ENCODE results near the gene TECPR1.

TECPR1 gene

GRCh38 chr7:98283127-98283886 is 31.3 kb upstream of the TECPR1 start:
- H3K4me1 ChIP-seq (ENCODE audit: low read length): peaks cover 15% of the 10 kb centered on the region; the same call in 1 of the 2 replicates
- peak overlapping the region; percentile 98; the same call in 1 of the 2 replicates for H3K4me2 ChIP-seq (ENCODE audit: low read depth, low read length)
- no peaks in the 10 kb centered on the region for H3K36me3 ChIP-seq (replicated peaks; ENCODE audit: insufficient read depth, low read length)
- no peak overlapping the region for H3K27ac ChIP-seq (ENCODE audit: low read length)
- H3K9me2 ChIP-seq (replicated peaks; ENCODE audit: insufficient read depth, low read length): no peaks in the 10 kb centered on the region
- DNase-seq: no peak
- H3K79me2 ChIP-seq (ENCODE audit: low read length): peaks cover 65% of the 10 kb centered on the region
- H3K27me3 ChIP-seq (replicated peaks; ENCODE audit: insufficient read depth, low read length): no peaks in the 10 kb centered on the region
- no peak overlapping the region for H2AFZ ChIP-seq (ENCODE audit: low read length)
- H4K20me1 ChIP-seq (ENCODE audit: insufficient read depth, low read length): no peaks in the 10 kb centered on the region
- H3K9ac ChIP-seq (ENCODE audit: low read length): no peak overlapping the region
- no peaks in the 10 kb centered on the region for H3K9me3 ChIP-seq (replicated peaks; ENCODE audit: insufficient read depth, low read length)
- TF ChIP-seq EZH2phosphoT487 (IDR thresholded peaks at IDR 0.05; ENCODE audit: low read length) (no peak), EZH2 (optimal IDR thresholded peaks at IDR 0.05; ENCODE audit: low read depth, low read length) (no peak), CTCF (IDR thresholded peaks at IDR 0.05; ENCODE audit: low read length) (no peak)
- no peak overlapping the region for H3K4me3 ChIP-seq (ENCODE audit: low read length)
- peaks cover 9% of the 10 kb centered on the region for H3F3A ChIP-seq (ENCODE audit: insufficient read depth, low read length)

- H3F3A ChIP-seq (ENCODE audit: insufficient read depth, low read length): peaks cover 9% of the 10 kb centered on the region
- H3K9ac ChIP-seq (ENCODE audit: low read length): peak overlapping the region; percentile 90; the same call in 1 of the 2 replicates
- H2AFZ ChIP-seq (ENCODE audit: low read length): no peak overlapping the region
- H3K9me3 ChIP-seq (replicated peaks; ENCODE audit: insufficient read depth, low read length): no peaks in the 10 kb centered on the region
- DNase-seq: no peak
- no peaks in the 10 kb centered on the region for H3K9me2 ChIP-seq (replicated peaks; ENCODE audit: insufficient read depth, low read length)
- peaks cover 10% of the 10 kb centered on the region; the same call in 1 of the 2 replicates for H3K4me1 ChIP-seq (ENCODE audit: low read length)
- H3K4me3 ChIP-seq (ENCODE audit: low read length): peak overlapping the region; percentile 83
- H3K4me2 ChIP-seq (ENCODE audit: low read depth, low read length): peak overlapping the region; percentile 98
- no peaks in the 10 kb centered on the region for H3K27me3 ChIP-seq (replicated peaks; ENCODE audit: insufficient read depth, low read length)
- peaks cover 59% of the 10 kb centered on the region for H3K79me2 ChIP-seq (ENCODE audit: low read length)
- TF ChIP-seq CTCF (IDR thresholded peaks at IDR 0.05; ENCODE audit: low read length): no peak
- H3K27ac ChIP-seq (ENCODE audit: low read length): no peak overlapping the region
- H4K20me1 ChIP-seq (ENCODE audit: insufficient read depth, low read length): no peaks in the 10 kb centered on the region
- H3K36me3 ChIP-seq (replicated peaks; ENCODE audit: insufficient read depth, low read length): no peaks in the 10 kb centered on the region
These were observed 30.7 kb upstream of the TECPR1 start for GRCh38 chr7:98282703-98283102.

GRCh38 chr7:98281757-98282606 is 29.9 kb upstream of the TECPR1 start:
- Histone ChIP-seq H3K4me3 (ENCODE audit: low read length) (peak overlapping the region; percentile 83), H3K27me3 (replicated peaks; ENCODE audit: insufficient read depth, low read length) (no peaks in the 10 kb centered on the region), H3K4me2 (ENCODE audit: low read depth, low read length) (peak overlapping the region; percentile 98), H3K27ac (ENCODE audit: low read length) (no peak overlapping the region), H3F3A (ENCODE audit: insufficient read depth, low read length) (peaks cover 9% of the 10 kb centered on the region), H4K20me1 (ENCODE audit: insufficient read depth, low read length) (no peaks in the 10 kb centered on the region), H3K9me2 (replicated peaks; ENCODE audit: insufficient read depth, low read length) (no peaks in the 10 kb centered on the region), H3K36me3 (replicated peaks; ENCODE audit: insufficient read depth, low read length) (no peaks in the 10 kb centered on the region), H3K4me1 (ENCODE audit: low read length) (peaks cover 10% of the 10 kb centered on the region; the same call in 1 of the 2 replicates), H2AFZ (ENCODE audit: low read length) (peak overlapping the region; percentile 72), H3K79me2 (ENCODE audit: low read length) (peaks cover 53% of the 10 kb centered on the region), H3K9ac (ENCODE audit: low read length) (peak overlapping the region; percentile 90), H3K9me3 (replicated peaks; ENCODE audit: insufficient read depth, low read length) (no peaks in the 10 kb centered on the region)
- TF ChIP-seq EZH2phosphoT487 (IDR thresholded peaks at IDR 0.05; ENCODE audit: low read length) (no peak), CTCF (IDR thresholded peaks at IDR 0.05; ENCODE audit: low read length) (no peak), EZH2 (optimal IDR thresholded peaks at IDR 0.05; ENCODE audit: low read depth, low read length) (no peak)
- no peak for DNase-seq
